ENCODE results near the gene ARG2. TPM values are rescaled to one million over a fixed set of nuclear protein-coding genes. Genes with fewer than 3 reads are reported as not detected.

ARG2 gene
- total RNA-seq, 1 donor from 2014 or later, result 1.2 TPM

GRCh38 chr14:67641902-67642749 is 22.4 kb downstream of the ARG2 start:
- no peaks in the 10 kb centered on the region for H3K9me3 ChIP-seq (replicated peaks)
- DNase-seq, result no peak
- H3K27me3 ChIP-seq (ENCODE audit: low read depth), result no peaks in the 10 kb centered on the region
- no peak overlapping the region for H3K27ac ChIP-seq (replicated peaks)
- H3K4me3 ChIP-seq, result no peak overlapping the region
- no peak for TF ChIP-seq CTCF (IDR thresholded peaks at IDR 0.05; ENCODE audit: borderline replicate concordance)
- H3K36me3 ChIP-seq, result peaks cover 11% of the 10 kb centered on the region
- intact Hi-C loops (cut with micrococcal nuclease), result no loop called here
- H3K4me1 ChIP-seq, result peaks cover 6% of the 10 kb centered on the region

GRCh38 chr14:67643713-67644112 is 24.0 kb downstream of the ARG2 start:
- DNase-seq, result no peak
- no peak for TF ChIP-seq CTCF (IDR thresholded peaks at IDR 0.05; ENCODE audit: borderline replicate concordance)
- intact Hi-C loops (cut with micrococcal nuclease), result no loop called here
- Histone ChIP-seq H3K4me3 (no peak overlapping the region), H3K27me3 (ENCODE audit: low read depth) (no peaks in the 10 kb centered on the region), H3K4me1 (peaks cover 6% of the 10 kb centered on the region), H3K27ac (replicated peaks) (no peak overlapping the region), H3K36me3 (peaks cover 21% of the 10 kb centered on the region), H3K9me3 (replicated peaks) (no peaks in the 10 kb centered on the region)

- no peak for TF ChIP-seq CTCF (IDR thresholded peaks at IDR 0.05; ENCODE audit: borderline replicate concordance)
- Histone ChIP-seq H3K36me3 (peaks cover 28% of the 10 kb centered on the region), H3K27ac (replicated peaks) (peak overlapping the region; percentile 41), H3K9me3 (replicated peaks) (no peaks in the 10 kb centered on the region), H3K27me3 (ENCODE audit: low read depth) (no peaks in the 10 kb centered on the region), H3K4me1 (peaks cover 6% of the 10 kb centered on the region), H3K4me3 (no peak overlapping the region)
- intact Hi-C loops (cut with micrococcal nuclease), result no loop called here
- DNase-seq, result no peak
These were observed 24.7 kb downstream of the ARG2 start for GRCh38 chr14:67644428-67644827.

- Histone ChIP-seq H3K36me3 (peaks cover 38% of the 10 kb centered on the region), H3K27ac (replicated peaks) (peak overlapping the region; percentile 41), H3K27me3 (ENCODE audit: low read depth) (no peaks in the 10 kb centered on the region), H3K4me1 (peaks cover 12% of the 10 kb centered on the region), H3K4me3 (no peak overlapping the region), H3K9me3 (replicated peaks) (no peaks in the 10 kb centered on the region)
- TF ChIP-seq CTCF (IDR thresholded peaks at IDR 0.05; ENCODE audit: borderline replicate concordance), result no peak
- DNase-seq, result no peak
- intact Hi-C loops (cut with micrococcal nuclease), result no loop called here
These were observed 25.7 kb downstream of the ARG2 start for GRCh38 chr14:67645414-67645813.

- H3K27ac ChIP-seq (replicated peaks), result no peak overlapping the region
- H3K36me3 ChIP-seq, result peaks cover 45% of the 10 kb centered on the region
- no peaks in the 10 kb centered on the region for H3K27me3 ChIP-seq (ENCODE audit: low read depth)
- peaks cover 16% of the 10 kb centered on the region for H3K4me1 ChIP-seq
- intact Hi-C loops (cut with micrococcal nuclease), result no loop called here
- no peak for DNase-seq
- no peak overlapping the region for H3K4me3 ChIP-seq
- no peak for TF ChIP-seq CTCF (IDR thresholded peaks at IDR 0.05; ENCODE audit: borderline replicate concordance)
- H3K9me3 ChIP-seq (replicated peaks), result no peaks in the 10 kb centered on the region
These were observed 26.4 kb downstream of the ARG2 start for GRCh38 chr14:67646131-67646530.

Data from left ventricle myocardium inferior (tissue), 1 donor.